Measurements from ENCODE around the gene BTF3.

BTF3 gene

DNA sequence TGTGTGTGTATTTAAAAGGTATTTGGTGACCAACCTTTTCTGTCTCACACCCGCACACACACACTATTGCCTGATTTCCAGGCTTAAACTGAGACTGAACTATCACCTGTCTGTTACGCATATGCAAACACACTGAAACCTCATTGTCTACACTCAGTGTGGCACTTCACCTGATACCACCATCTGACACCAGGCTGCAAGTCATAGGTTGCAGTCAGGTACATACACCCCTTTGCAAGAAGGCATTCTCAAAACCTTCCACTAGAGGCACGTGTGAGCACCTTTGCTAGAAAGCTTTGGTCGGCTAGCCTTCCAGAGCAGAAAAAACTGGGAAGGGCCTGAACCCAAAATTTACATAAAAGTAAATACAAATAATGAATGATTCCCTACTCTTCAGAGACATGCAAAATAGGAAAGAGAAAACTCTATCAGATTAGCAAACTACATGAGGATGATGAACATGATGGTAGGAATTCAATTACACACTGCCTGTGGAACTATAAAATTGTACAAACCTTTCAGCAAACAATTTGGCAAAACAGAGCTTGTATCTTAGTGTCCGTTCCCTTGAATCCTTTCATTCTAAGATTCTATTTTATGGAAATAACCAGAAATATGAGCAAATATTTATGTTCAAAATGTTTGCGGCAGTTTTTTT is 43.7 kb upstream of the BTF3 start:
- TF ChIP-seq, protein P1, sequence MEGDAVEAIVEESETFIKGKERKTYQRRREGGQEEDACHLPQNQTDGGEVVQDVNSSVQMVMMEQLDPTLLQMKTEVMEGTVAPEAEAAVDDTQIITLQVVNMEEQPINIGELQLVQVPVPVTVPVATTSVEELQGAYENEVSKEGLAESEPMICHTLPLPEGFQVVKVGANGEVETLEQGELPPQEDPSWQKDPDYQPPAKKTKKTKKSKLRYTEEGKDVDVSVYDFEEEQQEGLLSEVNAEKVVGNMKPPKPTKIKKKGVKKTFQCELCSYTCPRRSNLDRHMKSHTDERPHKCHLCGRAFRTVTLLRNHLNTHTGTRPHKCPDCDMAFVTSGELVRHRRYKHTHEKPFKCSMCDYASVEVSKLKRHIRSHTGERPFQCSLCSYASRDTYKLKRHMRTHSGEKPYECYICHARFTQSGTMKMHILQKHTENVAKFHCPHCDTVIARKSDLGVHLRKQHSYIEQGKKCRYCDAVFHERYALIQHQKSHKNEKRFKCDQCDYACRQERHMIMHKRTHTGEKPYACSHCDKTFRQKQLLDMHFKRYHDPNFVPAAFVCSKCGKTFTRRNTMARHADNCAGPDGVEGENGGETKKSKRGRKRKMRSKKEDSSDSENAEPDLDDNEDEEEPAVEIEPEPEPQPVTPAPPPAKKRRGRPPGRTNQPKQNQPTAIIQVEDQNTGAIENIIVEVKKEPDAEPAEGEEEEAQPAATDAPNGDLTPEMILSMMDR (IDR thresholded peaks at IDR 0.05), result peak; percentile 82

DNA sequence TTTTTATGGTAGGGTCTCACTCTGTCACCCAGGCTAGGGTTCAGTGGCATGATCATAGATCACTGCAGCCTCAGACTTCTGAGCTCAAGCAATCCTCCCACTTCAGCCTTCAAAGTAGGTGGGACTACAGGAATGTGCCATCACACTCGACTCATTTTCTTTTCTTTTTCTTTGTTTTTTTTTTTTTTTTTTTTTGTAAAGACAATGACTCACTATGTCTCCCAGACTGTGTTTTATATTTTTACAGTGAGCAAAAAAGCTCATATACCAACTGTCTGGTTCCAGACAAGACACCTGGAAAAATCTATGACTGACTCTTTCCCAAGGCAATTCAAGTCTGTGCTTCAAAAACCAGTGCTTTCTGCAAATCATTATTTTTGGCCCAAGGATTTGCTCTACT is 38.9 kb upstream of the BTF3 start:
- TF ChIP-seq, protein P1 (IDR thresholded peaks at IDR 0.05), result no peak

DNA sequence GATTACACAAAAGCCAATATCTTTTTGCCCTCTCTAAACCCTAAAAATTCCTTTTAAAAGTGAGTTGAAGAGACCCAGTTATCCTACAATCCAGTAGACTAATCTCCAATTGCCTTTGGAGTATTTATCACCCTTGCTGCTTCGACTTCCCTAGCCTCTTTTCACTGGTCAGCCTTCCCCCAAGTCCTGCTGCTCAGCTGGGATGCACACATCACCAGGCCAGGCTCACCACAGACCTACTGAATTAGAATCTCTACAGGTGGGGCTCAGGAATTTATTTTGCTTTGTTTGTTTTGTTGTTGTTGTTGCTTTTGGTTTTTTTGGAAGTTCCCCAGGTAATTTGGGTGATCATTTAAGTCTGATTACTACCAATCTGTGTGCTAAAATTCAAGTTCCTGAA is 38.1 kb upstream of the BTF3 start:
- TF ChIP-seq, protein P1 (IDR thresholded peaks at IDR 0.05), result no peak

DNA sequence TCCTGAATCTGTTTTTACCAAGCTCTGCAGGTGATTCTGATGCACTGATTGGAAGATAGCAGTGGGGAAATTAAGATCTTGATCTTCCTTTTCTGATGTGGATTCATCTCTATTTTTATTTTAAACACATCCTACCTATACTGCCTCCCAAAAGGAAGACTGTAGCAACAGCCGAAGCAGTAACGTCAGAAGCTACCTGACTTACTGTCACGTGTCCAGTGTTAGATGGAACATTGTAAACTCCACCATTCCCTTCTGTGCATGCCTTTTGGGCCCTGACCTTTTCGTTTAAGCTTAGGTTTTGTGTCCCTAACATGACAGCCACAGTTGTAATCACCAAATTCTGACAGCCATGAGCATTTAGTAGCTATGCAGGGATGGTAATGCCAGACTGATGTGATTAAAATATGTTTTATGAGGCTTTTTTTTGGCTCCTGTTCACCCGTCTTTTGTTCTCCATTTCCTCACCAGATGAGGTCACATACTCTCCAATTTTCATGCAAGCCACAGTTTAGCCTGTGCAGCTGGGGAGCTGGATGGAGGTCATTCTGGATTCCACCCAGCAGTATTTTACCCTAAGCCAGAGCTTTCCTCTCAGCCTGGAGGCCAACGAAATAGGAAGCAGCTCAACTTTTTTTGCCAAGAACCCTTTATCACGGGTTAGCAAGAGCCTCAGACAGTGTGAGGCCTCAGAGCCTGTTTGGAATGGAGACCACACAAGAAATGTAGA is 34.1 kb upstream of the BTF3 start:
- TF ChIP-seq, protein P1 (IDR thresholded peaks at IDR 0.05), result no peak

DNA sequence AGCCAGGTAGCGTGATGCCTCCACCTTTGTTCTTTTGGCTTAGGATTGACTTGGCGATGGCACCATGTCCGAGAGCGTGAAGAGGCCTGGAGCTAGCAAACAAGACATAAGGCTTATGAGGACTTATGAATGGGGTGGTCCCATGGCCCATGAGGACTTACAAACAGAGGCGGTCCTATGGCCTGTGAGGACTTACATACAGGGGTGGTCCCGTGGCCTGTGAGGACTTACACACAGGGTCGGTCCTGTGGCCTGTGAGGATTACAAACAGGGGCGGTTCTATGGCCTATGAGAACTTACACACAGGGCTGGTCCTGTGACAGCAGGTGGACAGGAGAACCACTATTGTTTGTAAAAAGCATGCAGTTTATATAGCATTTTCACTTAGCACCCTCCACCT is 28.4 kb upstream of the BTF3 start:
- TF ChIP-seq, protein P1 (IDR thresholded peaks at IDR 0.05), result no peak

DNA sequence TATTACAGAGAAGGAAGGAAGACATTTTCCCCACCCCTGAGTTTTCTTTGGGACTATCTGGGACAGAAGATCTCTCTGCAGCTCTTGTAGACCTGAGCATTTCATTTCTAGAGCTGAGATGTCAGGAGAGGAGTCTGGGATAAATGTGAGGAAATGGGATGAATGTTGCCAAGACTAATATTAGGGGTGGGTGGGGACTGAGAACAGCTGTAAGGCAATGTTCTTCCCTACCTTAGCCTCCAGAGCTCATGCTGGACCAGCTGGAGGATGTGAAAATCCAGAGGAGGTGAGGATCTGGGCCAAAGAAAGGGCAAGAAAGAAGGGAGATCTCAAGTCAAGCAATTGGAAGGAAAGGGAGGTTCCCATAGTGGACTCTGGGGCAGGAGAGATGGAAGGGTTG is 26.6 kb upstream of the BTF3 start:
- TF ChIP-seq, protein P1 (IDR thresholded peaks at IDR 0.05), result no peak

DNA sequence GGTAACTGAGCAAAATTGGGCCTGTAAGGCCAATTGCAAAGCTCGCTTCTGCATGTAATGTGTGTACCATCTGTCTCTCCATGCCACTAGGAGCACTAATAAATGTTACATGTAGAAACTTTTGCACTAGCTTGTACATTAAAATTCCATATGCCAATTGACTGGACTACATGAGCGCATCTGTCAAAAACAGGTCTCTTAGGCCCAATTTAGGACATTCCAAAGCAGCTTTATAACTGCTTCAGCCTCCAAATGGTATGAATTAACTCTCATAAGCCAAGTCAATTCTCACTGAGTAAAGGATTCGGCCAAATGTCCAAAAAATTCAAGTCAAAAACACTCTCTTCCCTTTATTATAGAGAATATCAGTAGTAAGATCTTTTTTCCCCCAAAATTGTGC is 26.1 kb upstream of the BTF3 start:
- TF ChIP-seq, protein P1 (IDR thresholded peaks at IDR 0.05), result no peak

All from LNCAP (cell line).